22Rv1 (cell line): ENCODE measurements around the gene EFNA2.

ENCODE experiments used
- CTCF ChIP-seq: fragments of 450-650 bp; IDR thresholded peaks from 2 replicates; pipeline ENCODE4 v1.5.1; 2017; ENCODE audit warnings: mild to moderate bottlenecking
- ZFX ChIP-seq: fragments of 450-650 bp; IDR thresholded peaks from 2 replicates; pipeline ENCODE4 v1.6.1; 2017; ENCODE audit warnings: antibody characterized with exemption, borderline replicate concordance

GRCh38 chr19:1261538-1261797 is 24.2 kb upstream of the EFNA2 start:
- no peak for TF ChIP-seq CTCF
- TF ChIP-seq ZFX, result no peak
